Natural killer cell (primary cell): ENCODE results near the gene NSMCE3. TPM values are rescaled to one million over a fixed set of nuclear protein-coding genes. Genes with fewer than 3 reads are reported as not detected.

Experiments
- ATAC-seq, 3 donors: fragments of 150-1000 bp in 2 of 3; fragments of 200-7000 bp in 1 of 3; cut with Tn5 transposase; 1 replicate in 1 of 3; 2 replicates in 2 of 3; pipeline ENCODE4 v1.10.0; 2021; ENCODE audit warnings: mild to moderate bottlenecking in 2 of 3, moderate library complexity in 2 of 3
- DNase-seq, 2 donors: peaks; one replicate each; pipeline versions ENCODE4 v3.0.0 to v3.0.0-alpha.2; 2013 to 2021; ENCODE audit warnings: mixed read lengths in 1 of 2
- H3K27ac ChIP-seq: one replicate; pipeline ENCODE4 v1.5.1; 2013; ENCODE audit warnings: mild to moderate bottlenecking, low read length
- H3K27me3 ChIP-seq: one replicate; pipeline ENCODE4 v1.6.1; 2013; ENCODE audit warnings: low read length; ENCODE audit not compliant: control insufficient read depth, insufficient read depth
- H3K36me3 ChIP-seq: one replicate; pipeline ENCODE4 v1.6.1; 2013; ENCODE audit warnings: low read length; ENCODE audit not compliant: control insufficient read depth, insufficient read depth
- H3K4me1 ChIP-seq: one replicate; pipeline ENCODE4 v1.6.1; 2013; ENCODE audit warnings: low read length; ENCODE audit not compliant: control insufficient read depth, insufficient read depth
- H3K4me3 ChIP-seq: one replicate; pipeline ENCODE4 v1.5.1; 2013; ENCODE audit warnings: low read length
- H3K9me3 ChIP-seq: one replicate; pipeline ENCODE4 v1.6.1; 2013; ENCODE audit warnings: low read length; ENCODE audit not compliant: control insufficient read depth, insufficient read depth
- H3K27ac Mint-ChIP-seq, 2 donors: one replicate each; pipeline ENCODE4 v1.8.0; 2022; ENCODE audit warnings: mild to moderate bottlenecking in 2 of 2, mixed read lengths in 2 of 2, moderate library complexity in 1 of 2
- H3K27me3 Mint-ChIP-seq, 2 donors: one replicate each; pipeline ENCODE4 v1.8.0; 2022; ENCODE audit warnings: low read depth in 2 of 2, mixed read lengths in 2 of 2
- H3K36me3 Mint-ChIP-seq: one replicate; pipeline ENCODE4 v1.8.0; 2022; ENCODE audit warnings: mixed read lengths
- H3K4me1 Mint-ChIP-seq, 2 donors: one replicate each; pipeline ENCODE4 v1.8.0; 2022; ENCODE audit warnings: mixed read lengths in 2 of 2
- H3K4me3 Mint-ChIP-seq: one replicate; pipeline ENCODE4 v1.8.0; 2022; ENCODE audit warnings: mild to moderate bottlenecking, moderate library complexity, mixed read lengths
- H3K9me3 Mint-ChIP-seq, 2 donors: one replicate each; pipeline ENCODE4 v1.8.0; 2022; ENCODE audit warnings: mixed read lengths in 2 of 2
- WGBS: methylation state at CpG from one replicate; pipeline ENCODE4 v1.1.7; 2013; ENCODE audit warnings: missing lambda C conversion rate; ENCODE audit not compliant: insufficient coverage; 5-methylcytosine and 5-hydroxymethylcytosine counted together
- intact Hi-C: fragments of 100-400 bp; cut with micrococcal nuclease; formaldehyde crosslinking; loops from one replicate; pipeline ENCODE4 v1.14.2; 2022
- total RNA-seq, 4 donors: library from RNA; stranded (reverse); fragments of 120-200 nt in 1 of 4; gene quantifications; one replicate each; pipeline versions ENCODE4 v1.2.3 to v1.2.4, GENCODE V29; 2013 to 2022
- TF ChIP-seq, protein P1 (sequence below): fragments of 200-600 bp; IDR thresholded peaks from one replicate; pipeline ENCODE4 v1.8.0; 2022; ENCODE audit warnings: antibody characterized with exemption

Gene NSMCE3
- total RNA-seq, 3 donors from 2014 or later (not counting 1 experiment from before 2014, with no cell fraction given), result 20.6 to 28.0 (median 22.0) TPM

DNA sequence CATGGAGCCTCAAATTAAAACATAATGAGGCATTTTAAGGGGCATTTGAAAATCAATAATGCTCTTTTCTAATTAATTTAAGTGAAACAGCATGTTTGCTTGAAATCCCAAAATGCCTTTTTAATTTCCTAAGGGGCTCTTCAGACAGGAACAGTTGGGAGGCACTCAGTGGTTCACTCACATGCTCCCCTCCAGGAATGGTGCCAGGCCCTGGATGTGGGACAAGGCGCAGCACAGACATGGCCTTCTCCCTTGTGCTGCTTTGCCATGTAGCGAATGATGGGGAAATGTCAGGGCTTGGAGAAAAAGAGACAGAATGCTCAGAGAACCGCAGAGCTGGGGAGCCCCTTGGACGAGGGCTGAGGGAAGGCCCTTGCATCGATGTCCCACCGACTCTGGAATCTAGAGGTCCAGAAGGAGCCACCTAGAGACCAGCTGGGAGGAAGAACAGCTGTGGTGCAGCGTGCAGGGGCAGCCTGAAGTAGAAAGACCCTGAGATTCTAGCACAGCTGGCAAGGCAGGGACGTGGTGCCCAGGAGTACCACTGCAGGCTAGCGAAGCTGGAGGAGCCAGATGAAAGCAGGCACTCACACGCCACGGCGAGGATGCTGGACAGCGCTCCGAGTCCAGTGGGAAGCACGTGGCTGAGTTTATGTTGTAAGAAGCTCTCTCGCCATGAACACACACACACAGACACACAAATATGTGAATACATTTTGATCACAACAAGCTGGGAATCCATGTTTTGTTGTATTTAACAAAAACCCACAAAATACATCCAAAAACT is 27.0 kb downstream of the NSMCE3 start:
- Histone ChIP-seq H3K27me3 (peaks cover 4% of the 10 kb centered on the region), H3K4me1 (no peaks in the 10 kb centered on the region), H3K36me3 (no peaks in the 10 kb centered on the region), H3K27ac (no peak overlapping the region), H3K9me3 (no peaks in the 10 kb centered on the region), H3K4me3 (no peak overlapping the region)
- ATAC-seq, result no peak
- Mint-ChIP-seq H3K4me3 (no peak overlapping the region), H3K4me1 (no peaks in the 10 kb centered on the region), H3K27me3 (peaks cover 14 to 27% of the 10 kb centered on the region in 2 donors), H3K9me3 (no peaks in the 10 kb centered on the region), H3K36me3 (no peaks in the 10 kb centered on the region), H3K27ac (no peak overlapping the region)
- intact Hi-C loops, result loop anchor here (5.0 kb wide), 1 partner anchor 50 kb away; no protein-coding TSS in a partner anchor
- no peak for DNase-seq
- TF ChIP-seq, protein P1, sequence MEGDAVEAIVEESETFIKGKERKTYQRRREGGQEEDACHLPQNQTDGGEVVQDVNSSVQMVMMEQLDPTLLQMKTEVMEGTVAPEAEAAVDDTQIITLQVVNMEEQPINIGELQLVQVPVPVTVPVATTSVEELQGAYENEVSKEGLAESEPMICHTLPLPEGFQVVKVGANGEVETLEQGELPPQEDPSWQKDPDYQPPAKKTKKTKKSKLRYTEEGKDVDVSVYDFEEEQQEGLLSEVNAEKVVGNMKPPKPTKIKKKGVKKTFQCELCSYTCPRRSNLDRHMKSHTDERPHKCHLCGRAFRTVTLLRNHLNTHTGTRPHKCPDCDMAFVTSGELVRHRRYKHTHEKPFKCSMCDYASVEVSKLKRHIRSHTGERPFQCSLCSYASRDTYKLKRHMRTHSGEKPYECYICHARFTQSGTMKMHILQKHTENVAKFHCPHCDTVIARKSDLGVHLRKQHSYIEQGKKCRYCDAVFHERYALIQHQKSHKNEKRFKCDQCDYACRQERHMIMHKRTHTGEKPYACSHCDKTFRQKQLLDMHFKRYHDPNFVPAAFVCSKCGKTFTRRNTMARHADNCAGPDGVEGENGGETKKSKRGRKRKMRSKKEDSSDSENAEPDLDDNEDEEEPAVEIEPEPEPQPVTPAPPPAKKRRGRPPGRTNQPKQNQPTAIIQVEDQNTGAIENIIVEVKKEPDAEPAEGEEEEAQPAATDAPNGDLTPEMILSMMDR, result no peak
- 86% methylated on average over 16 of the region's 16 CpGs for WGBS

DNA sequence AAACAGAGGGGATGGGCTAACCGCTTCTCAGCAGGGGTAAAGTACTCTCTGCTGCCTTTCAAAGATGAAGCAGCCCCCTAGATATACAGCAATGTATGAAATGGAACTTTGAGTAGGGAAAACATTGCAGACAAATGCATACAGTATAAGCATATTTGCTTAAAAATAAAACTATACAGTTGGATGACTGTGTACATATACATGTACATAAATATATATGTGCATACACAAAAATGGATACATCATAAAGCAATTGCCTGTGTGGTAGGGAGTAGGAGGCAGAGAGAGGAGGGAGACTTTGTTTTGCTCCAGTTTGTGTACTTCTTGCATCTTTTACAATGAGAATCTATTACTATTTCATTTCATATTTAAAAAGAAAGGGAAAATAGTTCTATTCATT is 28.4 kb downstream of the NSMCE3 start:
- H3K4me3 ChIP-seq, result no peak overlapping the region
- H3K4me1 ChIP-seq, result no peaks in the 10 kb centered on the region
- DNase-seq (no peak), ATAC-seq (no peak)
- no peaks in the 10 kb centered on the region for H3K9me3 ChIP-seq
- TF ChIP-seq, protein P1, result no peak
- H3K27ac ChIP-seq, result no peak overlapping the region
- H3K27me3 Mint-ChIP-seq, result peaks cover 17 to 32% of the 10 kb centered on the region in 2 donors
- no peak overlapping the region for H3K4me3 Mint-ChIP-seq
- H3K4me1 Mint-ChIP-seq, result no peaks in the 10 kb centered on the region
- no peaks in the 10 kb centered on the region for H3K36me3 Mint-ChIP-seq
- no peaks in the 10 kb centered on the region for H3K36me3 ChIP-seq
- H3K9me3 Mint-ChIP-seq, result no peaks in the 10 kb centered on the region
- intact Hi-C loops, result loop anchor here (5.0 kb wide), 1 partner anchor 51 kb away; no protein-coding TSS in a partner anchor
- peaks cover 4% of the 10 kb centered on the region for H3K27me3 ChIP-seq
- 100% methylated on average over 1 of the region's 1 CpG for WGBS
- no peak overlapping the region for H3K27ac Mint-ChIP-seq

DNA sequence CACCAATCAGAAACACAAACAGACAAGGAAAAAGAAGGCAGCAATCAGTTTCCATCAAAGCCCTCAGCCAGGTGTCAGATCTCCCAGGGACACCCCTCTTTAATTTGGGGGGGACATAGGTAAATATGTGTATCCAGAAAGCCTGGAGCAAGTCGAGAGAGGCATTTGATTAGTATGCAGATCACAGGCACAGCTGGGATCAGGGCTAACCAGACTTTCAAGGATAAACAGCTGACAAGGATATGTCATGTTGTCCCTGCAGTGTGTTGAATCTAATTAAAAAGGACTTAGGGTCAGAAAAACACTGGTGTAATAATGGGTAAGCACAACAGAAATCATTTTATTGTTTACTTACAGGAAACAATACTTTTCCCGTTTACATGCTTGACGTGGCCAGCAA is 30.2 kb downstream of the NSMCE3 start:
- H3K27me3 Mint-ChIP-seq, result peaks cover 17 to 43% of the 10 kb centered on the region in 2 donors
- H3K4me3 ChIP-seq, result no peak overlapping the region
- no peak overlapping the region for H3K4me3 Mint-ChIP-seq
- no peaks in the 10 kb centered on the region for H3K4me1 ChIP-seq
- TF ChIP-seq, protein P1, result no peak
- no peak overlapping the region for H3K27ac ChIP-seq
- no peaks in the 10 kb centered on the region for H3K4me1 Mint-ChIP-seq
- DNase-seq (no peak), ATAC-seq (no peak)
- peaks cover 9% of the 10 kb centered on the region for H3K36me3 Mint-ChIP-seq
- intact Hi-C loops, result no loop called here
- peaks cover 3% of the 10 kb centered on the region in 2 donors for H3K9me3 Mint-ChIP-seq
- H3K9me3 ChIP-seq, result no peaks in the 10 kb centered on the region
- 65% methylated on average over 3 of the region's 3 CpGs for WGBS
- no peak overlapping the region for H3K27ac Mint-ChIP-seq
- H3K27me3 ChIP-seq, result peaks cover 4% of the 10 kb centered on the region
- H3K36me3 ChIP-seq, result no peaks in the 10 kb centered on the region
